ENCODE data around the gene DBX1.

The DBX1 gene

GRCh38 chr11:20156280-20156875 lies 3.9 kb downstream of the DBX1 start:
- peak overlapping the region; percentile 41 for H3K4me3 ChIP-seq (ENCODE audit: low read depth, low read length)
- peaks cover 7 to 16% of the 10 kb centered on the region in 2 experiments for H3K4me1 ChIP-seq (ENCODE audit: control insufficient read depth in 1 of 2, insufficient read depth in 2 of 2, low read length in 2 of 2)
- H3K36me3 ChIP-seq (ENCODE audit: control insufficient read depth in 1 of 2, insufficient read depth in 2 of 2, low read length in 2 of 2), result no peaks in the 10 kb centered on the region
- H3K4ac ChIP-seq (ENCODE audit: low read depth, low read length), result no peak overlapping the region
- peaks cover 11% of the 10 kb centered on the region for H3K9me3 ChIP-seq (ENCODE audit: insufficient read depth, low read depth, low read length)
- H4K12ac ChIP-seq (ENCODE audit: low read depth, low read length), result no peak overlapping the region
- H3K27me3 ChIP-seq (ENCODE audit: insufficient read depth, low read length), result peaks cover 50% of the 10 kb centered on the region
- H3K27ac ChIP-seq (ENCODE audit: low read depth, low read length), result no peak overlapping the region
- no peak overlapping the region for H2BK12ac ChIP-seq (ENCODE audit: low read length)
- no peaks in the 10 kb centered on the region for H3K79me2 ChIP-seq (ENCODE audit: control insufficient read depth, insufficient read depth, low read length, poor library complexity)
- H4K8ac ChIP-seq (ENCODE audit: low read depth, low read length), result no peak overlapping the region
- H2BK120ac ChIP-seq (ENCODE audit: insufficient read depth, low read length, poor library complexity), result no peak overlapping the region
- H2AFZ ChIP-seq (ENCODE audit: insufficient read depth, low read length, poor library complexity), result peak overlapping the region; percentile 73
- peak overlapping the region; percentile 57 for H3K4me2 ChIP-seq (ENCODE audit: low read length)
- no CpG with 5 or more reads among the region's 51 CpGs for WGBS (ENCODE audit: extremely low coverage, insufficient coverage, insufficient read length)
- H3K18ac ChIP-seq (ENCODE audit: low read length), result no peak overlapping the region
- no peak overlapping the region for H3K23ac ChIP-seq (ENCODE audit: low read length)
- H3K79me1 ChIP-seq (ENCODE audit: low read length), result no peaks in the 10 kb centered on the region
- no peak for DNase-seq
- no peak overlapping the region for H3K14ac ChIP-seq (ENCODE audit: low read length)
- H4K91ac ChIP-seq (ENCODE audit: low read depth, low read length), result peak overlapping the region; percentile 28
- H2BK5ac ChIP-seq (ENCODE audit: low read depth, low read length, poor library complexity), result no peak overlapping the region
- no peak overlapping the region for H3K9ac ChIP-seq (ENCODE audit: low read length)
- H2AK5ac ChIP-seq (ENCODE audit: low read length), result no peak overlapping the region

DNA sequence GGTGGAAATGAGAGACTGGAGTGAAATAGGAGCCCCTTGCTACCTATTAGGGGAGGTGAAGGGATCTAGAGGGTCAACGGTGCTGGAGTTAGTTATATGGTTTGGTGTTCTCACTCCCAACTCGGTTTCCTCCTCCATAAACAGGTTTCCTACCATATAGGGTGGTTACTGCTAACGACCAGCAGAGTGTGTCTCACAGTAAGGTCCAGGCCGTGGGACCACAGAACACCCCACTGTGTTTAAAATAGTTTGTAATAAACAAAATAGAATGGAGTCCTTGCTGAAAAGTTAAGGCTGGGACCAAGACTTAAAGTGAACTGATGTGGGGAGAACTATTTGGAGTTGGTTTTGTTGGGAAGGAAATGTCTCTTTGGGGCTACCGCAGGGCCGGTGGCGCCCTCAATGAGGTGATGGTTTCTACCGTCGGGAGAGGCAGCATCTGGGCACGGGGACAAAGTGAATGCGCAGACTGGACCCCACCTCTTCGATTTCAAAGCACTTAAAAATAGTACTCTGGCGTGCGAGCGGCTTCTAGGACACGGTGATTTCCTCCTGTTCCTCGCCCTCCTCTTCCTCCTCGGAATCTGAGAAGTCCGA lies 4.5 kb downstream of the DBX1 start:
- H3K4ac ChIP-seq (ENCODE audit: low read depth, low read length), result no peak overlapping the region
- H3K18ac ChIP-seq (ENCODE audit: low read length), result no peak overlapping the region
- H3K27me3 ChIP-seq (ENCODE audit: insufficient read depth, low read length), result peaks cover 44% of the 10 kb centered on the region
- H2BK120ac ChIP-seq (ENCODE audit: insufficient read depth, low read length, poor library complexity), result no peak overlapping the region
- peak overlapping the region; percentile 73 for H2AFZ ChIP-seq (ENCODE audit: insufficient read depth, low read length, poor library complexity)
- no peak overlapping the region for H4K8ac ChIP-seq (ENCODE audit: low read depth, low read length)
- peak overlapping the region; percentile 28 for H4K91ac ChIP-seq (ENCODE audit: low read depth, low read length)
- H3K23ac ChIP-seq (ENCODE audit: low read length), result no peak overlapping the region
- WGBS (ENCODE audit: extremely low coverage, insufficient coverage, insufficient read length), result no CpG with 5 or more reads among the region's 19 CpGs
- peaks cover 11% of the 10 kb centered on the region for H3K9me3 ChIP-seq (ENCODE audit: insufficient read depth, low read depth, low read length)
- no peak overlapping the region for H3K14ac ChIP-seq (ENCODE audit: low read length)
- H2BK12ac ChIP-seq (ENCODE audit: low read length), result no peak overlapping the region
- H3K27ac ChIP-seq (ENCODE audit: low read depth, low read length), result no peak overlapping the region
- H4K12ac ChIP-seq (ENCODE audit: low read depth, low read length), result no peak overlapping the region
- H3K79me2 ChIP-seq (ENCODE audit: control insufficient read depth, insufficient read depth, low read length, poor library complexity), result no peaks in the 10 kb centered on the region
- H3K79me1 ChIP-seq (ENCODE audit: low read length), result no peaks in the 10 kb centered on the region
- H3K9ac ChIP-seq (ENCODE audit: low read length), result no peak overlapping the region
- no peak overlapping the region for H3K4me3 ChIP-seq (ENCODE audit: low read depth, low read length)
- H3K4me2 ChIP-seq (ENCODE audit: low read length), result peak overlapping the region; percentile 57
- H3K36me3 ChIP-seq (ENCODE audit: control insufficient read depth in 1 of 2, insufficient read depth in 2 of 2, low read length in 2 of 2), result no peaks in the 10 kb centered on the region
- no peak overlapping the region for H2AK5ac ChIP-seq (ENCODE audit: low read length)
- peaks cover 7 to 16% of the 10 kb centered on the region in 2 experiments for H3K4me1 ChIP-seq (ENCODE audit: control insufficient read depth in 1 of 2, insufficient read depth in 2 of 2, low read length in 2 of 2)
- DNase-seq, result no peak
- H2BK5ac ChIP-seq (ENCODE audit: low read depth, low read length, poor library complexity), result no peak overlapping the region

GRCh38 chr11:20154381-20154780 lies 5.9 kb downstream of the DBX1 start:
- H3K9ac ChIP-seq (ENCODE audit: low read length), result no peak overlapping the region
- no peaks in the 10 kb centered on the region for H3K79me2 ChIP-seq (ENCODE audit: control insufficient read depth, insufficient read depth, low read length, poor library complexity)
- H3K4ac ChIP-seq (ENCODE audit: low read depth, low read length), result no peak overlapping the region
- no peaks in the 10 kb centered on the region for H3K79me1 ChIP-seq (ENCODE audit: low read length)
- H3K9me3 ChIP-seq (ENCODE audit: insufficient read depth, low read depth, low read length), result peaks cover 8% of the 10 kb centered on the region
- no peak overlapping the region for H4K12ac ChIP-seq (ENCODE audit: low read depth, low read length)
- no peak overlapping the region for H3K14ac ChIP-seq (ENCODE audit: low read length)
- no peak overlapping the region for H2AFZ ChIP-seq (ENCODE audit: insufficient read depth, low read length, poor library complexity)
- peaks cover 30% of the 10 kb centered on the region for H3K27me3 ChIP-seq (ENCODE audit: insufficient read depth, low read length)
- no peak overlapping the region for H3K4me3 ChIP-seq (ENCODE audit: low read depth, low read length)
- H3K23ac ChIP-seq (ENCODE audit: low read length), result no peak overlapping the region
- no peak overlapping the region for H2BK5ac ChIP-seq (ENCODE audit: low read depth, low read length, poor library complexity)
- no peak overlapping the region for H4K8ac ChIP-seq (ENCODE audit: low read depth, low read length)
- no peak overlapping the region for H3K18ac ChIP-seq (ENCODE audit: low read length)
- H2BK12ac ChIP-seq (ENCODE audit: low read length), result no peak overlapping the region
- no peaks in the 10 kb centered on the region for H3K36me3 ChIP-seq (ENCODE audit: control insufficient read depth in 1 of 2, insufficient read depth in 2 of 2, low read length in 2 of 2)
- no CpG with 5 or more reads among the region's 1 CpG for WGBS (ENCODE audit: extremely low coverage, insufficient coverage, insufficient read length)
- H3K4me1 ChIP-seq (ENCODE audit: control insufficient read depth in 1 of 2, insufficient read depth in 2 of 2, low read length in 2 of 2), result peaks cover 7 to 12% of the 10 kb centered on the region in 2 experiments
- H2AK5ac ChIP-seq (ENCODE audit: low read length), result no peak overlapping the region
- H4K91ac ChIP-seq (ENCODE audit: low read depth, low read length), result no peak overlapping the region
- H3K27ac ChIP-seq (ENCODE audit: low read depth, low read length), result no peak overlapping the region
- peak overlapping the region; percentile 29 for H3K4me2 ChIP-seq (ENCODE audit: low read length)
- peak; percentile 64 to 91 for DNase-seq
- no peak overlapping the region for H2BK120ac ChIP-seq (ENCODE audit: insufficient read depth, low read length, poor library complexity)

- no peaks in the 10 kb centered on the region for H3K27me3 ChIP-seq (ENCODE audit: insufficient read depth, low read length)
These were observed 21.6 kb downstream of the DBX1 start for GRCh38 chr11:20138707-20139106.

More at GRCh38 chr11:20138707-20139106, 21.6 kb downstream of the DBX1 start:
- no CpG with 5 or more reads among the region's 4 CpGs for WGBS (ENCODE audit: extremely low coverage, insufficient coverage, insufficient read length)
- no peak overlapping the region for H2BK5ac ChIP-seq (ENCODE audit: low read depth, low read length, poor library complexity)
- H3K18ac ChIP-seq (ENCODE audit: low read length), result no peak overlapping the region
- no peak overlapping the region for H2BK12ac ChIP-seq (ENCODE audit: low read length)
- H3K36me3 ChIP-seq (ENCODE audit: control insufficient read depth in 1 of 2, insufficient read depth in 2 of 2, low read length in 2 of 2), result no peaks in the 10 kb centered on the region
- H2AK5ac ChIP-seq (ENCODE audit: low read length), result no peak overlapping the region
- no peak overlapping the region for H3K4me3 ChIP-seq (ENCODE audit: low read depth, low read length)
- no peaks in the 10 kb centered on the region for H3K4me1 ChIP-seq (ENCODE audit: control insufficient read depth in 1 of 2, insufficient read depth in 2 of 2, low read length in 2 of 2)
- no peaks in the 10 kb centered on the region for H3K79me2 ChIP-seq (ENCODE audit: control insufficient read depth, insufficient read depth, low read length, poor library complexity)
- no peak overlapping the region for H4K8ac ChIP-seq (ENCODE audit: low read depth, low read length)
- no peak overlapping the region for H2BK120ac ChIP-seq (ENCODE audit: insufficient read depth, low read length, poor library complexity)
- H3K27ac ChIP-seq (ENCODE audit: low read depth, low read length), result no peak overlapping the region
- H3K4me2 ChIP-seq (ENCODE audit: low read length), result no peak overlapping the region
- no peak overlapping the region for H3K4ac ChIP-seq (ENCODE audit: low read depth, low read length)
- no peaks in the 10 kb centered on the region for H3K9me3 ChIP-seq (ENCODE audit: insufficient read depth, low read depth, low read length)
- no peak overlapping the region for H3K23ac ChIP-seq (ENCODE audit: low read length)
- H3K79me1 ChIP-seq (ENCODE audit: low read length), result no peaks in the 10 kb centered on the region
- no peak overlapping the region for H2AFZ ChIP-seq (ENCODE audit: insufficient read depth, low read length, poor library complexity)
- H3K9ac ChIP-seq (ENCODE audit: low read length), result no peak overlapping the region
- no peak for DNase-seq
- no peak overlapping the region for H4K12ac ChIP-seq (ENCODE audit: low read depth, low read length)
- H4K91ac ChIP-seq (ENCODE audit: low read depth, low read length), result no peak overlapping the region
- no peak overlapping the region for H3K14ac ChIP-seq (ENCODE audit: low read length)
